ENCODE measurements around the gene PTGER3. TPM values are rescaled to one million over a fixed set of nuclear protein-coding genes. Genes with fewer than 3 reads are reported as not detected.

The PTGER3 gene
- total RNA-seq, 6 experiments from 2014 or later, result 0.12 to 0.35 (median 0.20) TPM; not detected in 2

DNA sequence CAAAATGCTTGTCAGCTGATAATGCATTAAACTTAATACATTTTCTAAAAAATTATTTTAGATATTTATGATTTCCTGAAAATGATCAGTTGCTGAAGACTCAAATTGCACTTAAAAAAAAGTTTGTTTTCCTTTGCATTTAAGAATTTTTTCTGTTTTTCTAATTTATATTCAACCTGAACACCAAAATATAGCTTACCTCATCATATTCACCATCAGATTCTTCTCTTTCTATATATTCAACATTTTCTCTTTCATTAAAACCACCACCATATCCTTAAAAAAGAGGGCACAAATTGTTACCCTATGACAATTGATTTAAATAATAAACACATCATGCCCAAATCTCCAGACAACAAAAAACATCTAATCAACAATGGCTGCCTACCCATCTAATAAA lies 24.7 kb upstream of the PTGER3 start:
- ATAC-seq, result no peak
- Histone ChIP-seq H3K27ac (no peak overlapping the region), H3K9me3 (no peaks in the 10 kb centered on the region), H3K36me3 (peaks cover 2 to 98% (median 45%) of the 10 kb centered on the region in 4 donors), H3K4me1 (no peaks in the 10 kb centered on the region), H3K27me3 (no peaks in the 10 kb centered on the region), H3K4me3 (no peak overlapping the region)
- no peak for DNase-seq
- intact Hi-C loops (cut with DNase I), result no loop called here
- TF ChIP-seq POLR2A (IDR thresholded peaks at IDR 0.05) (no peak), CTCF (IDR thresholded peaks at IDR 0.05) (no peak)

DNA sequence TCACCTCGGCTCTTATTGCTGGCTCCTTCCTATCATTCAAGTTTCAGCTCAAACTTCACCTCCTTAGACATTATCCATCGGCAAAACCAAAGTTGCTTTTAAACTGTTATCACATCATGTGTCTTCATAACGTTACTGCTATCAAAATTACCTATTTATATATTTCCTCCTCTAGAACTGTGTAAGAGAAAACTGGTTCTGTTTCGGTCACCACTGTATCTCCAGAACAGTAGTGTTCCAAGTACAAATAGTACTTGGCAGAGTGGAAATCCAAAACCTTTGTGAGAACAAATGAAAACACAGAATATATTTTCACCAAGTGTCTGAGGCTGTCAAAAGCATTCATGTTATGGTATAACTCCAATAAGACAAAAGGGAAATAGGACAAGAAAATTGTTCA lies 24.1 kb upstream of the PTGER3 start:
- Histone ChIP-seq H3K4me1 (no peaks in the 10 kb centered on the region), H3K9me3 (no peaks in the 10 kb centered on the region), H3K27me3 (no peaks in the 10 kb centered on the region), H3K27ac (no peak overlapping the region), H3K36me3 (peaks cover 7 to 98% (median 47%) of the 10 kb centered on the region in 4 donors), H3K4me3 (no peak overlapping the region)
- WGBS (ENCODE audit: insufficient coverage, low coverage, low lambda C conversion rate, missing lambda C conversion rate), result 94% methylated on average over 4 of the region's 4 CpGs
- no peak for ATAC-seq
- intact Hi-C loops (cut with DNase I), result no loop called here
- TF ChIP-seq CTCF (IDR thresholded peaks at IDR 0.05) (no peak), POLR2A (IDR thresholded peaks at IDR 0.05) (no peak)
- no peak for DNase-seq

DNA sequence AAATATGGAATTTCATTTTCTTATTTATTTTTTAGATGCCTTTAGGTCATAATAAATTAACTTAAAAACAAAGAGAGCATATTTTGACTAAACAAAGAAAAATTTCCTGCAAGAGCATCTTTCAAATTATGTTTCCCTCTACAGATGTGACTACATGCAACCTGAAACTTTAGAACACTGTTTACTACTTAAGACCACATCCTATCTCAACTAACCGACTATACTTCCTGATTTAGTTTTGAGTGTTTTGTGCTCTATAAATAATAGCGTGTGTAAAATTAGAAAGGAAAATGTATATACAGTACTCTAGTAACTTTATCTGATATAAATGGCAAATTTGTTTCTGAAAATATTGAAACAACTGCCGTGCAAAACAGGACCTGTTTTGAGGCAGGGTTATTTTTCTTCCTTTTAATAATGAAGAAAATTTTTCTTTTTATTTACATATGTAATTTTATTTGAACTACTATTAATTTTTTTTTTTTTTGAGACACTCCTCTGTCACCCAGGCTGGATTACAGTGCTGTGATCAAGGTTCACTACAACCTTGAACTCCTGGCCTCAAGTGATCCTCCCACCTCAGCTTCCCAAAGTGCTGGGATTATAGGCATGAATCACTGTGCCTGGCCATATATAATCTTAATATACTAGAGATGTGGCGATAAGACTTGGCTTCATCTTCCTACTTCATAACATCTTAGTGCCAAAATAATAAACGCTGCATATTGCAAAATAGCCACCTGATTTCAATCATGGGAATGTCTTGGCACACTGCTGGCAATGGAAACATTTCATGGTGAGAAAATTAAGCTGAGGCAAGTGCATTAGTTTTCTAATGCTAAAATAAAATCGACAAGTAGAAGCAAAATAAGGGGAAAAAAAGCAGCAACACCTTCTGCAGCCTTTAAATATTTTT lies 21.0 kb upstream of the PTGER3 start:
- Histone ChIP-seq H3K27ac (no peak overlapping the region), H3K27me3 (no peaks in the 10 kb centered on the region), H3K36me3 (peaks cover 7 to 99% (median 62%) of the 10 kb centered on the region in 4 donors), H3K9me3 (no peaks in the 10 kb centered on the region), H3K4me3 (no peak overlapping the region), H3K4me1 (no peaks in the 10 kb centered on the region)
- ATAC-seq (no peak), DNase-seq (no peak)
- intact Hi-C loops (cut with DNase I), result no loop called here
- 69% methylated on average over 6 of the region's 6 CpGs for WGBS (ENCODE audit: insufficient coverage, low coverage, low lambda C conversion rate, missing lambda C conversion rate)
- TF ChIP-seq POLR2A (IDR thresholded peaks at IDR 0.05) (no peak), CTCF (IDR thresholded peaks at IDR 0.05) (no peak)

DNA sequence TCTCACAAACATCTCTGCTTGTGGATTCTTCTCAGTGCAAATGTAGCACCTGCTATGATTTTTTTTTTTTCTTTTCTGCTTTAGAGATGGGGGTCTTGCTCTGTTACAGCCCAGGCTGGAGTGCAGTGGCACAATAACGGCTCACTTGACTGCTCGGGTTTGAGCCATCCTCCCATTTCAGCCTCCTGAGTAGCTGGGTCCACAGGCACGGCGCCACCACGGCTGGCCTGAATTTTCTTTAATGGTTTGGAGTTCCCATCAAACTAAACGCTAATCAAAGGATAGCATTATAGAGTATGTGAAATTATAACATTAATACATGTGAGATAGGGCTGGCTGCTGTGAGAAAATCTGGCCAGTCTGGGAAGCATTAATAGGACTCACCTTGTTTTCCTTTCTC lies 7.2 kb upstream of the PTGER3 start:
- ATAC-seq (peak in 2 of 4 donors; percentile 9 to 12), DNase-seq (no peak)
- H3K9me3 ChIP-seq, result no peaks in the 10 kb centered on the region
- no peak for TF ChIP-seq POLR2A (IDR thresholded peaks at IDR 0.05)
- TF ChIP-seq CTCF (IDR thresholded peaks at IDR 0.05), result no peak
- H3K27ac ChIP-seq, result no peak overlapping the region
- peaks cover 0 to 6% of the 10 kb centered on the region in 2 donors for H3K27me3 ChIP-seq
- intact Hi-C loops (cut with DNase I), result no loop called here
- H3K4me3 ChIP-seq, result no peak overlapping the region
- no peaks in the 10 kb centered on the region for H3K4me1 ChIP-seq
- peaks cover 0 to 9% (median 3%) of the 10 kb centered on the region in 4 donors for H3K36me3 ChIP-seq
- WGBS (ENCODE audit: insufficient coverage, low coverage, low lambda C conversion rate, missing lambda C conversion rate), result 86% methylated on average over 6 of the region's 6 CpGs
